PC-3 (cell line): ENCODE results near the gene ZNF516. TPM values are rescaled to one million over a fixed set of nuclear protein-coding genes. Genes with fewer than 3 reads are reported as not detected.

Experiments
- ATAC-seq: fragments of 200-7000 bp; cut with Tn5 transposase; 2 replicates; pipeline ENCODE4 v1.9.1; 2020; ENCODE audit warnings: mild to moderate bottlenecking, moderate library complexity
- BruUV-seq: library from RNA; stranded (reverse); fragments of 400-500 nt; replicated peaks from 2 replicates; lab custom pipeline; 2021; lab: Mats Ljungman, UMichigan
- CTCF ChIA-PET: fragments of 300-600 bp; sonication (Branson Sonifier 250); formaldehyde crosslinking; loops from one replicate; lab custom pipeline; 2022; ENCODE audit warnings: antibody characterized with exemption; lab: Charles Lee
- POLR2A ChIA-PET: fragments of 300-600 bp; sonication (Branson Sonifier 250); formaldehyde crosslinking; loops from one replicate; lab custom pipeline; 2022; ENCODE audit warnings: antibody characterized with exemption; ENCODE audit not compliant: unreplicated experiment; lab: Charles Lee
- DNase-seq: peaks from one replicate; pipeline ENCODE4 v3.0.0-alpha.2; 2015
- H2AFZ ChIP-seq: fragments of 300-600 bp; sonication (generic); 2 replicates; pipeline ENCODE4 v1.6.0; 2016; ENCODE audit warnings: antibody characterized with exemption, low read length
- H3F3A ChIP-seq: fragments of 300-600 bp; sonication (generic); one replicate; pipeline ENCODE4 v1.6.0; 2017; ENCODE audit warnings: antibody characterized with exemption, low read length, control low read depth, mild to moderate bottlenecking; ENCODE audit not compliant: unreplicated experiment
- H3K27ac ChIP-seq: fragments of 300-600 bp; sonication (generic); 2 replicates; pipeline ENCODE4 v1.5.1; 2016; ENCODE audit warnings: mild to moderate bottlenecking, low read length
- H3K27me3 ChIP-seq: fragments of 300-600 bp; sonication (generic); 2 replicates; pipeline ENCODE4 v1.6.1; 2016; ENCODE audit warnings: low read length, mixed read lengths
- H3K36me3 ChIP-seq: fragments of 300-600 bp; sonication (generic); 2 replicates; pipeline ENCODE4 v1.6.1; 2016; ENCODE audit warnings: low read depth, mixed run types, low read length, mixed read lengths
- H3K4me1 ChIP-seq: fragments of 300-600 bp; sonication (generic); 2 replicates; pipeline ENCODE4 v1.5.1; 2016; ENCODE audit warnings: low read length; ENCODE audit not compliant: insufficient read depth
- H3K4me2 ChIP-seq: fragments of 300-600 bp; sonication (generic); 2 replicates; pipeline ENCODE4 v1.6.0; 2016; ENCODE audit warnings: low read length
- H3K4me3 ChIP-seq: fragments of 300-600 bp; sonication (generic); 2 replicates; pipeline ENCODE4 v1.5.1; 2016; ENCODE audit warnings: mild to moderate bottlenecking, low read length, mixed read lengths
- H3K79me2 ChIP-seq: fragments of 300-600 bp; sonication (generic); 2 replicates; pipeline ENCODE4 v1.6.1; 2017; ENCODE audit warnings: low read length, mixed read lengths
- H3K9ac ChIP-seq: fragments of 300-600 bp; sonication (generic); 2 replicates; pipeline ENCODE4 v1.6.0; 2016; ENCODE audit warnings: mild to moderate bottlenecking, low read length
- H3K9me2 ChIP-seq: fragments of 300-600 bp; sonication (generic); replicated peaks from 2 replicates; pipeline ENCODE4 v1.6.1; 2016; ENCODE audit warnings: mixed run types, low read length, mixed read lengths
- H3K9me3 ChIP-seq: fragments of 300-600 bp; sonication (generic); 2 replicates; pipeline ENCODE4 v1.6.1; 2016; ENCODE audit warnings: low read length, mixed read lengths
- H4K20me1 ChIP-seq: fragments of 300-600 bp; sonication (generic); 2 replicates; pipeline ENCODE4 v1.6.1; 2016; ENCODE audit warnings: low read length, mixed read lengths
- CTCF ChIP-seq: fragments of 300-600 bp; sonication (generic); conservative IDR thresholded peaks from 2 replicates; pipeline ENCODE4 v1.5.1; 2017; ENCODE audit warnings: antibody characterized with exemption, low read depth, mild to moderate bottlenecking, low read length
- EZH2 ChIP-seq: fragments of 300-600 bp; sonication (generic); IDR thresholded peaks from one replicate; pipeline ENCODE4 v1.6.1; 2017; ENCODE audit warnings: antibody characterized with exemption, mild to moderate bottlenecking, low read length; ENCODE audit not compliant: unreplicated experiment
- EZH2phosphoT487 ChIP-seq: fragments of 300-600 bp; sonication (generic); IDR thresholded peaks from 2 replicates; pipeline ENCODE4 v1.6.1; 2018; ENCODE audit warnings: mild to moderate bottlenecking, antibody characterized with exemption, low read length, borderline replicate concordance
- intact Hi-C: fragments of 100-400 bp; cut with micrococcal nuclease; formaldehyde crosslinking; loops from 2 replicates; pipeline ENCODE4 v1.9.0; 2023
- total RNA-seq: library from RNA; depleted of rRNA; stranded (reverse); fragments of >200 nt; gene quantifications from 2 replicates; pipeline ENCODE4 v1.2.3, GENCODE V29; 2014

ZNF516 gene
- total RNA-seq, 1 experiment from 2014 or later, result 4.0 TPM

GRCh38 chr18:76471593-76471992, 23.4 kb downstream of the ZNF516 start:
- BruUV-seq, result no TSS peak
- no peak overlapping the region for H2AFZ ChIP-seq
- no peak overlapping the region for H3K9ac ChIP-seq
- DNase-seq (no peak), ATAC-seq (no peak)
- no peaks in the 10 kb centered on the region for H3F3A ChIP-seq
- POLR2A ChIA-PET, result no interaction called here
- H3K9me2 ChIP-seq, result no peaks in the 10 kb centered on the region
- no peak overlapping the region for H3K27ac ChIP-seq
- peaks cover 52% of the 10 kb centered on the region for H3K27me3 ChIP-seq
- intact Hi-C loops, result no loop called here
- H3K4me3 ChIP-seq, result no peak overlapping the region
- no peaks in the 10 kb centered on the region for H3K79me2 ChIP-seq
- no peak for TF ChIP-seq CTCF
- no peak for TF ChIP-seq EZH2
- TF ChIP-seq EZH2phosphoT487, result no peak
- peaks cover 8% of the 10 kb centered on the region; the same call in 1 of the 2 replicates for H3K4me1 ChIP-seq
- no peak overlapping the region for H3K4me2 ChIP-seq
- H3K9me3 ChIP-seq, result no peaks in the 10 kb centered on the region
- CTCF ChIA-PET, result no interaction called here
- no peaks in the 10 kb centered on the region for H3K36me3 ChIP-seq
- no peaks in the 10 kb centered on the region for H4K20me1 ChIP-seq

GRCh38 chr18:76468345-76469304, 26.4 kb downstream of the ZNF516 start:
- ChIA-PET CTCF (no interaction called here), POLR2A (no interaction called here)
- no TSS peak for BruUV-seq

More at GRCh38 chr18:76468345-76469304, 26.4 kb downstream of the ZNF516 start:
- Histone ChIP-seq H3K27ac (no peak overlapping the region), H2AFZ (no peak overlapping the region), H3K36me3 (no peaks in the 10 kb centered on the region), H3K9ac (no peak overlapping the region), H3K9me2 (no peaks in the 10 kb centered on the region), H3K27me3 (peaks cover 71% of the 10 kb centered on the region), H3F3A (no peaks in the 10 kb centered on the region), H3K4me1 (no peaks in the 10 kb centered on the region), H3K79me2 (no peaks in the 10 kb centered on the region), H3K4me3 (no peak overlapping the region), H3K4me2 (no peak overlapping the region), H3K9me3 (no peaks in the 10 kb centered on the region), H4K20me1 (no peaks in the 10 kb centered on the region)
- ATAC-seq, result no peak
- TF ChIP-seq CTCF (no peak), EZH2 (no peak), EZH2phosphoT487 (no peak)
- no peak for DNase-seq
- intact Hi-C loops, result no loop called here
